GM13977 (cell line): Measurements from ENCODE around the gene METTL5.
"Not testable (repeated sequence)": the region's sequence is repeated elsewhere in the genome, so short reads cannot be mapped to it uniquely, and the experiment has no call there.

Source experiments
- DNase-seq: peaks from one replicate; pipeline ENCODE4 v3.0.0; 2012; ENCODE audit warnings: low spot score
- CTCF ChIP-seq: IDR thresholded peaks from 2 replicates; pipeline ENCODE4 v1.5.1; 2012; ENCODE audit warnings: mild to moderate bottlenecking, control low read depth; ENCODE audit not compliant: insufficient read depth; ENCODE audit errors: extremely low read depth, missing control alignments
- in situ Hi-C: fragments of 300-500 bp; cut with MboI; formaldehyde crosslinking; loops from one replicate; pipeline ENCODE4 v1.12.0; 2022; ENCODE audit warnings: low sequenced_read_pairs, low pct_unique_long_range_greater_than_20kb, mixed read lengths, inconsistent platforms; ENCODE audit not compliant: unreplicated experiment

The METTL5 gene

DNA sequence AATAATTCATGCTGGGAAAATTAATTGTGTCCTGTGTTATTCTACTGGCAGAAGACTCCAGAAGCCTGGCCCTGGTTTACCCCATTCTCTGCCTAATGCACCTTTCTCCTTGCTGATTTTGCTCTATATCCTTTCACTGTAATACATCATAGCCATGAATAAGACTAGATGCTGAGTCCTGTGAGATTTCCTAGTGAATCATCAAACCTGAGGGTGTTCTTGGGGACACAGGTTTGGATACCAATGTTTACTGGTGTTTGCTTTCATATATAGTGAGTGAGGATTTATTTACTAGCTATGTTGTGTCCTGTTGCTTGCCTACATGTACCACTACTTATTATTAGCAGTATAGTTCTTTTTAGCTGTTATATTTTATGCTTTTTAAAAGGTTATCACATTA, 6.5 kb downstream of the METTL5 start:
- no peak for DNase-seq
- TF ChIP-seq CTCF: no peak
- in situ Hi-C loops: no loop called here

DNA sequence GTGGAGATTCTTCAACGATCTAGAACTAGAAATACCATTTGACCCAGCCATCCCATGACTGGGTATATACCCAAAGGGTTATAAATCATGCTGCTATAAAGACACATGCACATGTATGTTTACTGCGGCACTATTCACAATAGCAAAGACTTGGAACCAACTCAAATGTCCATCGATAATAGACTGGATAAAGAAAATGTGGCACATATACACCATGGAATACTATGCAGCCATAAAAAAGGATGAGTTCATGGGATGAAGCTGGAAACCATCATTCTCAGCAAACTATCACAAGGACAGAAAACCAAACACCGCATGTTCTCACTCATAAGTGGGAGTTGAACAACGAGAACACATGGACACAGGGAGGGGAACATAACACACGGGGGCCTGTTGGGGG, 7.3 kb downstream of the METTL5 start:
- in situ Hi-C loops, DNase-seq: not testable (repeated sequence)

DNA sequence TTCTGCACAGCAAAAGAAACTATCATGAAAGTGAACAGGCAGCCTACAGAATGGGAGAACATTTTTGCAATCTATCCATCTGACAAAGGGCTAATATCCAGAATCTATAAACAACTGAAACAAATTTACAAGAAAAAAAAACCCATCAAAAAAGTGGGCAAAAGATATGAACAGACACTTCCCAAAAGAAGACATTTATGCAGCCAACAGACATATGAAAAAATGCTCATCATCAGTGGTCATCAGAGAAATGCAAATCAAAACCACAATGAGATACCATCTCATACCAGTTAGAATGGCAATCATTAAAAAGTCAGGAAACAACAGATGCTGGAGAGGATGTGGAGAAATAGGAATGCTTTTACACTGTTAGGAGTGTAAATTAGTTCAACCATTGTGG, 7.7 kb downstream of the METTL5 start:
- in situ Hi-C loops, DNase-seq: not testable (repeated sequence)

DNA sequence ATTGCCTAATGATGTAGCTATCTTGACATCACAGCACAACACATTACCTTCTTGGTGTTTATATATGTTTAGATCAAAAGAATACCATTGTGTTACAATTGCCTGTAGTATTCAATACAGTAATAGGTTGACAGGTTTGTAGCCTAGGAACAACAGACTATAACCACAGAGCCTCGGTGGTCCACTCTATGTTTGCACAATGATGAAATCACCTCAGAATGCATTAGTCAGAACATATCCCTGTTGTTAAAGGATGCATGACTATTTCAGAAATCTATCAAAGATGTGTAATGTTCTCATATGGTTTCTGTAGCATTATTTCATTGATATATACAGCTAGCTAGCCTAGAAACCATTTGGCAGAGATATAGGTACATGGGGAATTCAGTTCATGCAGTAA, 8.9 kb downstream of the METTL5 start:
- DNase-seq: no peak
- in situ Hi-C loops: no loop called here
- TF ChIP-seq CTCF: no peak

- in situ Hi-C loops: no loop called here
- TF ChIP-seq CTCF: no peak
- DNase-seq: no peak
Observed at GRCh38 chr2:169808221-169808620, 16.5 kb downstream of the METTL5 start.

- DNase-seq: no peak
- TF ChIP-seq CTCF: no peak
- in situ Hi-C loops: no loop called here
Observed at GRCh38 chr2:169806586-169806985, 18.1 kb downstream of the METTL5 start.

GRCh38 chr2:169803480-169803879, 21.2 kb downstream of the METTL5 start:
- in situ Hi-C loops: no loop called here

More at GRCh38 chr2:169803480-169803879, 21.2 kb downstream of the METTL5 start:
- TF ChIP-seq CTCF: no peak
- no peak for DNase-seq
